Breast epithelium (tissue), 4 donors: ENCODE data around the gene MEX3D. TPM values are rescaled to one million over a fixed set of nuclear protein-coding genes. Genes with fewer than 3 reads are reported as not detected.

Experiments
- DNase-seq, 2 donors: peaks; one replicate each; pipeline ENCODE4 v3.0.0-alpha.2; 2019; ENCODE audit warnings: low spot score in 2 of 2
- H3K27ac ChIP-seq, 2 donors: fragments of 200-600 bp; sonication (generic) in 1 of 2; one replicate each; pipeline ENCODE4 v1.5.1; 2016 to 2019; ENCODE audit warnings: mild to moderate bottlenecking in 1 of 2
- H3K27me3 ChIP-seq, 2 donors: fragments of 200-600 bp; sonication (generic) in 1 of 2; one replicate each; pipeline versions ENCODE4 v1.5.1 to v1.6.0; 2017 to 2019; ENCODE audit warnings: control low read depth in 1 of 2, mild to moderate bottlenecking in 1 of 2
- H3K36me3 ChIP-seq: fragments of 200-600 bp; one replicate; pipeline ENCODE4 v1.5.1; 2019
- H3K4me1 ChIP-seq, 2 donors: fragments of 200-600 bp; sonication (generic); one replicate each; pipeline ENCODE4 v1.5.1; 2016 to 2019; ENCODE audit warnings: control low read depth in 1 of 2
- H3K4me3 ChIP-seq, 3 donors: fragments of 200-600 bp; sonication (generic); 1 replicate in 2 of 3; 2 replicates in 1 of 3; pipeline ENCODE4 v1.5.1; 2016 to 2019; ENCODE audit warnings: mild to moderate bottlenecking in 3 of 3, moderate library complexity in 2 of 3
- H3K9me3 ChIP-seq, 2 donors: fragments of 200-600 bp; sonication (generic) in 1 of 2; one replicate each; pipeline ENCODE4 v1.5.1; 2016 to 2019; ENCODE audit warnings: control low read depth in 1 of 2
- POLR2A ChIP-seq: fragments of 450-650 bp; IDR thresholded peaks from one replicate; pipeline ENCODE4 v1.6.1; 2016; ENCODE audit warnings: antibody characterized with exemption, mild to moderate bottlenecking, moderate library complexity
- POLR2AphosphoS5 ChIP-seq, 3 donors: sonication (generic); formaldehyde crosslinking; IDR thresholded peaks; one replicate each; pipeline ENCODE4 v1.6.1; 2017; ENCODE audit warnings: antibody characterized with exemption in 3 of 3
- intact Hi-C: fragments of 100-400 bp; cut with DNase I; formaldehyde crosslinking; loops from one replicate; pipeline ENCODE4 v1.15.1; 2023; ENCODE audit warnings: low total_unique reads
- total RNA-seq, 3 donors: library from RNA; depleted of rRNA; stranded (reverse); fragments of >200 nt; gene quantifications; one replicate each; pipeline ENCODE4 v1.1.0, GENCODE V29; 2016
- TF ChIP-seq, protein P1 (sequence below), 3 donors: fragments of 450-650 bp; IDR thresholded peaks; one replicate each; pipeline ENCODE4 v1.5.1; 2016 to 2017; ENCODE audit warnings: antibody characterized with exemption in 3 of 3, mild to moderate bottlenecking in 3 of 3, moderate library complexity in 3 of 3

The MEX3D gene
- total RNA-seq, 3 donors from 2014 or later, result 12.5 to 14.3 (median 12.6) TPM

DNA sequence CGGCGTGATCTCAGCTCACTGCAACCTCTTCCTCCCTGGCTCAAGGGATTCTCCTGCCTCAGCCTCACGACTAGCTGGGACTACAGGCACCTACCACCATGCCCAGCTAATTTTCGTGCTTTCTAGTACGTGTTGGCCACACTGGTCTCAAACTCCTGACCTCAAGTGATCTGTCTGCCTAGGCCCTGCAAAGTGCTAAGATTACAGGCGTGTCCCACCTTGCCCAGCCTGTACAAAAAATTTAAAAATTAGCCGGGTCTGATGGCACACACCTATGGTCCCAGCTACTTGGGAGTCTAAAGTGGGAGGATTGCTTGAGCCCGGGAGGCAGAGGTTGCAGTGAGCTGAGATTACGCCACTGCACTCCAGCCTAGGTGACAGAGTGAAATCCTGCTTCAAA lies 4.7 kb upstream of the MEX3D start:
- no peak for DNase-seq
- no peaks in the 10 kb centered on the region for H3K27me3 ChIP-seq
- peaks cover 0 to 6% of the 10 kb centered on the region in 2 donors for H3K4me1 ChIP-seq
- no peaks in the 10 kb centered on the region for H3K9me3 ChIP-seq
- no peak overlapping the region for H3K4me3 ChIP-seq
- intact Hi-C loops, result no loop called here
- TF ChIP-seq, protein P1, sequence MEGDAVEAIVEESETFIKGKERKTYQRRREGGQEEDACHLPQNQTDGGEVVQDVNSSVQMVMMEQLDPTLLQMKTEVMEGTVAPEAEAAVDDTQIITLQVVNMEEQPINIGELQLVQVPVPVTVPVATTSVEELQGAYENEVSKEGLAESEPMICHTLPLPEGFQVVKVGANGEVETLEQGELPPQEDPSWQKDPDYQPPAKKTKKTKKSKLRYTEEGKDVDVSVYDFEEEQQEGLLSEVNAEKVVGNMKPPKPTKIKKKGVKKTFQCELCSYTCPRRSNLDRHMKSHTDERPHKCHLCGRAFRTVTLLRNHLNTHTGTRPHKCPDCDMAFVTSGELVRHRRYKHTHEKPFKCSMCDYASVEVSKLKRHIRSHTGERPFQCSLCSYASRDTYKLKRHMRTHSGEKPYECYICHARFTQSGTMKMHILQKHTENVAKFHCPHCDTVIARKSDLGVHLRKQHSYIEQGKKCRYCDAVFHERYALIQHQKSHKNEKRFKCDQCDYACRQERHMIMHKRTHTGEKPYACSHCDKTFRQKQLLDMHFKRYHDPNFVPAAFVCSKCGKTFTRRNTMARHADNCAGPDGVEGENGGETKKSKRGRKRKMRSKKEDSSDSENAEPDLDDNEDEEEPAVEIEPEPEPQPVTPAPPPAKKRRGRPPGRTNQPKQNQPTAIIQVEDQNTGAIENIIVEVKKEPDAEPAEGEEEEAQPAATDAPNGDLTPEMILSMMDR (IDR thresholded peaks at IDR 0.05), result no peak
- TF ChIP-seq POLR2AphosphoS5 (IDR thresholded peaks at IDR 0.05), result no peak
- TF ChIP-seq POLR2A, result no peak
- no peak overlapping the region for H3K27ac ChIP-seq
- H3K36me3 ChIP-seq, result no peaks in the 10 kb centered on the region

DNA sequence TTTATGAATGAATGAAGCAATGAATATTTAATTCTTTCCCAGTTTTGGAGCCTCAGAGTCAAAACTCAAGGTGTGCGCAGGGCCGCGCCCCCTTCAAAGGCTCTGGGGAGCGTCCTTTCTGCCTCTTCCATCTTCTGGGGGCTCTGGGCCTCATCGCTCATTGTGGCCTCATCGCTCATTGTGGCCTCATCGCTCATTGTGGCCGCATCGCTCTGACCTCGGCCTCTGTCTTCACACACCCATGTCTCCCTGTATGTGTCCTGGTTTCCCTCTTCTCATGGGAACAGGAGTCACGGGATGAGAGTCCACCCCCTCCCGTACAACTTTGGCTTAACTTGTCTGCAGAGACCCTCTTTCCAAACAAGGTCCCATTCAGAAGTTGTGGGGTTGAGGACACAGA lies 3.2 kb upstream of the MEX3D start:
- no peak overlapping the region for H3K4me3 ChIP-seq
- peaks cover 0 to 6% of the 10 kb centered on the region in 2 donors for H3K4me1 ChIP-seq
- no peak for TF ChIP-seq POLR2AphosphoS5 (IDR thresholded peaks at IDR 0.05)
- TF ChIP-seq, protein P1 (IDR thresholded peaks at IDR 0.05), result no peak
- no peaks in the 10 kb centered on the region for H3K36me3 ChIP-seq
- intact Hi-C loops, result no loop called here
- no peaks in the 10 kb centered on the region for H3K9me3 ChIP-seq
- no peak for DNase-seq
- H3K27me3 ChIP-seq, result no peaks in the 10 kb centered on the region
- no peak overlapping the region for H3K27ac ChIP-seq

DNA sequence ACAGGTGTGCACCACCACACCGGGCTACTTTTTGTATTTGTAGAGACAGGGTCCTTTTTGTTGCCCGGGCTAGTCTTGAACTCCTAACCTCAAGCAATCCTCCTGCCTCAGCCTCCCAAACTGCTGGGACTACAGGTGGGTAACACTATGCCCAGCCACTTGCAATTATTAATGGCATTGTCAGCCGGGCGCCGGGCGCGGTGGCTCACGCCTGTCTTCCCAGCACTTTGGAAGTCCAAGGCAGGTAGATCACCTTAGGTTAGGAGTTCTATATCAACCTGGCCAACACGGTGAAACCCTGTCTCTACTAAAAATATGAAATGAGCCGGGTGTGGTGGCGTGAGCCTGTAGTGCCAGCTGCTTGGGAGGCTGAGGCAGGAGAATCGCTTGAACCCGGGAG lies 2.7 kb upstream of the MEX3D start:
- H3K4me1 ChIP-seq, result peaks cover 0 to 6% of the 10 kb centered on the region in 2 donors
- H3K4me3 ChIP-seq, result no peak overlapping the region
- H3K27ac ChIP-seq, result no peak overlapping the region
- DNase-seq, result no peak
- TF ChIP-seq, protein P1 (IDR thresholded peaks at IDR 0.05), result no peak
- TF ChIP-seq POLR2AphosphoS5 (IDR thresholded peaks at IDR 0.05), result no peak
- no peak for TF ChIP-seq POLR2A
- H3K36me3 ChIP-seq, result no peaks in the 10 kb centered on the region
- intact Hi-C loops, result no loop called here
- H3K27me3 ChIP-seq, result no peaks in the 10 kb centered on the region
- H3K9me3 ChIP-seq, result no peaks in the 10 kb centered on the region

DNA sequence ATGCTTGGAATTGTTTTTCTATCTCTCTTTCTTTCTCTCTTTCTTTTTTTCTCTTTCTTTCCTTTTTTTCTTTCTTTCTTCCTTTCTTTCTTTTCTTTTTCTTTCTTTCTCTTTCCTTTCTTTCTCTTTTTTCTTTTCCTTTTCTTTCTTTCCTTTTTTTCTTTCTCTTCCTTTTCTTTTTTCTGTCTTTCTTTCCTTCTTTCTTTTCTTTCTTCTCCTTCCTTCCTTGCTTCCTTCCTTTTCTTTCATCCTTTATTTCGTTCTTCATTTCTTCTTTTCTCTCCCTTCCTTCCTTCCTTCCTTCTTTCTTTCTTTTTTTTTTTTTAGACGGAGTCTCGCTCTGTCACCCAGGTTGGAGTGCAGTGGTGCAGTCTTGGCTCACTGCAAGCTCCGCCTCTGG lies 1.9 kb upstream of the MEX3D start:
- TF ChIP-seq POLR2AphosphoS5 (IDR thresholded peaks at IDR 0.05), result no peak
- Histone ChIP-seq H3K4me3 (no peak overlapping the region), H3K4me1 (peaks cover 0 to 6% of the 10 kb centered on the region in 2 donors), H3K36me3 (no peaks in the 10 kb centered on the region), H3K27ac (no peak overlapping the region), H3K9me3 (no peaks in the 10 kb centered on the region), H3K27me3 (no peaks in the 10 kb centered on the region)
- no peak for DNase-seq
- intact Hi-C loops, result no loop called here

DNA sequence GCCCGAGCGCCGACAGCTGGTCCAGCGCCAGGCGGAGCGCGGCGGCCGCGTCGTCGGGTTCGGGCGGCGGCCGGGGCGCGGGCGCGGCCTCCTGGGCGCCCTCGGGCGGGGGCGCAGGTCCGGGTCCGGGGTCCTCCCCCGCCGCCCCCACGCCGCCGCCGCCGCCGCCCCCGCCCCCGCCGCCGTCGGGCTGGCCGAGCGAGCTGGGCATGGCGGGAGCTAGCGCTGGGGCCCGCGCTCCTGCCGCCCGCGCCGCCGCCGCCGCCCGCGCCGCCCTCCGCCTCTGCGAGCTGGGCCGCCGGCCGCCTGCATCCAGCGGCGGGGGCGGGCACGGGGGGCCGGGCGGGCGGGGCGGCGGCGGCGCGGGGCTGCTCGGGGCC lies 287 bp downstream of the MEX3D start:
- intact Hi-C loops, result no loop called here
- Histone ChIP-seq H3K36me3 (no peaks in the 10 kb centered on the region), H3K27me3 (no peaks in the 10 kb centered on the region), H3K9me3 (no peaks in the 10 kb centered on the region), H3K4me1 (peaks cover 0 to 6% of the 10 kb centered on the region in 2 donors), H3K27ac (peak overlapping the region in 1 of 2 donors; percentile 89), H3K4me3 (peak overlapping the region; percentile 71 to 80 (median 73))
- no peak for DNase-seq
- TF ChIP-seq POLR2AphosphoS5 (IDR thresholded peaks at IDR 0.05) (no peak), POLR2A (no peak)
- TF ChIP-seq, protein P1 (IDR thresholded peaks at IDR 0.05), result no peak
